Measurements from ENCODE around the gene OPA1.

OPA1 gene

GRCh38 chr3:193620650-193621049 lies 27.6 kb downstream of the OPA1 start:
- Histone ChIP-seq H3K27me3 (ENCODE audit: insufficient read depth, low read length, poor library complexity) (no peaks in the 10 kb centered on the region), H3K79me2 (ENCODE audit: insufficient read depth, low read length) (peaks cover 2% of the 10 kb centered on the region; the same call in 1 of the 2 replicates), H3K4me2 (ENCODE audit: insufficient read depth, low read length) (no peak overlapping the region), H3K4me1 (ENCODE audit: insufficient read depth, low read length) (no peaks in the 10 kb centered on the region), H3K27ac (ENCODE audit: low read length) (no peak overlapping the region), H3K9ac (ENCODE audit: low read depth, low read length) (no peak overlapping the region), H3K9me3 (ENCODE audit: insufficient read depth, low read length, severe bottlenecking) (no peaks in the 10 kb centered on the region), H3K36me3 (ENCODE audit: insufficient read depth, low read length) (peaks cover 59% of the 10 kb centered on the region), H3K4me3 (ENCODE audit: low read depth in 1 of 2, low read length in 2 of 2) (no peak overlapping the region), H2AFZ (ENCODE audit: low read depth, low read length) (no peak overlapping the region), H4K20me1 (ENCODE audit: insufficient read depth, low read length) (no peaks in the 10 kb centered on the region)
- ATAC-seq (ENCODE audit: insufficient read depth, low read depth) (no peak), DNase-seq (no peak)
- no peak for TF ChIP-seq EZH2 (IDR thresholded peaks at IDR 0.05; ENCODE audit: borderline replicate concordance, low read depth, low read length, severe bottlenecking)
- TF ChIP-seq CTCF (IDR thresholded peaks at IDR 0.05; ENCODE audit: borderline replicate concordance, extremely low read depth, low read length, poor library complexity, severe bottlenecking): no peak

DNA sequence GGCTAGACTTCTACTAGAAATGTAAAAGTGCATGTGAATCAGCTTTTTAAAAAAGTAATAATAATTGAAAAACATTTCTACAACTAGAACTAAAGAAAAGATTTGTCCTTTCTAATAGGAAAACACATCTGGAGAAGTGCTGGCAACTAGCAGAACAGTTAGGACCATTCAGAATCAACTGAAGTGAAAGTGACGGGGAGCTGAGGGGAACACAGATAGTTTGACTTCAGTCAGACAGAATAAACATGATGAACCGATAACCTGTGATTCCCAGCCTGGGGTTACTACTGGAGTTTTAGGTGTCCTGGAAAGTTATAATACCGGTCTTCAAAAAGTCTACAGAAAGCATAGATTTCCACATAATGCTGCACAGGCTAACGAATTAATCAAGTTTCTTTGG lies 28.1 kb downstream of the OPA1 start:
- Histone ChIP-seq H4K20me1 (ENCODE audit: insufficient read depth, low read length) (no peaks in the 10 kb centered on the region), H3K79me2 (ENCODE audit: insufficient read depth, low read length) (no peaks in the 10 kb centered on the region; the same call in 1 of the 2 replicates), H3K36me3 (ENCODE audit: insufficient read depth, low read length) (peaks cover 59% of the 10 kb centered on the region), H3K9me3 (ENCODE audit: insufficient read depth, low read length, severe bottlenecking) (no peaks in the 10 kb centered on the region), H3K4me2 (ENCODE audit: insufficient read depth, low read length) (no peak overlapping the region), H3K9ac (ENCODE audit: low read depth, low read length) (no peak overlapping the region), H2AFZ (ENCODE audit: low read depth, low read length) (no peak overlapping the region), H3K27me3 (ENCODE audit: insufficient read depth, low read length, poor library complexity) (no peaks in the 10 kb centered on the region), H3K4me1 (ENCODE audit: insufficient read depth, low read length) (no peaks in the 10 kb centered on the region), H3K4me3 (ENCODE audit: low read depth in 1 of 2, low read length in 2 of 2) (no peak overlapping the region), H3K27ac (ENCODE audit: low read length) (no peak overlapping the region)
- no peak for TF ChIP-seq EZH2 (IDR thresholded peaks at IDR 0.05; ENCODE audit: borderline replicate concordance, low read depth, low read length, severe bottlenecking)
- no peak for DNase-seq
- ATAC-seq (ENCODE audit: insufficient read depth, low read depth): no peak

DNA sequence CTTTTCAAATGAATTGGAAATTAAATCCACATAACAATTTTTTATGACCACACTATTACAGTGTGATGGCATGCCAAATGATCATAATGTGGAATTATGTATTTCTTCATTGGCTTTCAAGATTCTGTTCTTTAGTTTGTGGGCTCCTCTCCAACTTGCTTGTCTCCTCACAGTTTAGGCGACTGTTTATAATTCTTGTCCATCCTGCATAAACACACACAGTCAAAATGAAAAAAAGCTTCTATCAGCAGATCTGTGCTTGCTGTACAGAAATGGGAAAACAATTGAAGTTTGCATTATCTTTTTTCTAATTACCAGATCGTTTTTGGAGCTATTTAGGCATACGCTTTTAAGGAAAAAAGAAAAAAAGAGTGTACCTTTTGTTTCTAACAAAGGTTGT lies 37.0 kb downstream of the OPA1 start:
- DNase-seq (no peak), ATAC-seq (ENCODE audit: insufficient read depth, low read depth) (no peak)
- no peak overlapping the region for H3K4me2 ChIP-seq (ENCODE audit: insufficient read depth, low read length)

DNA sequence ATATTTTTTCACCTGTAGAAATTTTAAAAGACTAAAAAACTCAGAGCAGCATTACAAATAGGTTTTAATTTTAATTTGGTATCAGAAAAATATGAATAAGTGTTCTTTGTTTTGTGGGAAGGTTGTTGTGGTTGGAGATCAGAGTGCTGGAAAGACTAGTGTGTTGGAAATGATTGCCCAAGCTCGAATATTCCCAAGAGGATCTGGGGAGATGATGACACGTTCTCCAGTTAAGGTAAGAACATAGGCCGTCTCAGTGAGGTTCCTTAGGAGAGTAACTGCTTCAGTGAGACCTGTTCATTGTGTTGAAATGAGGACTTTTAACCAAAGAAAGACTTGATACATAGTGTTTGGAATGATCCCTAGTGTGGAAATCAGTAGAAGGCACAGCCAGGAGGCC lies 44.8 kb downstream of the OPA1 start:
- ATAC-seq (ENCODE audit: insufficient read depth, low read depth) (no peak), DNase-seq (no peak)
- no peak overlapping the region for H2AFZ ChIP-seq (ENCODE audit: low read depth, low read length)
- H3K4me3 ChIP-seq (ENCODE audit: low read depth in 1 of 2, low read length in 2 of 2): no peak overlapping the region
- 0 out of 2 replicates have a peak overlapping the region, but pooled peaks have one; percentile 45 for H3K27ac ChIP-seq (ENCODE audit: low read length)
- peaks cover 62% of the 10 kb centered on the region for H3K36me3 ChIP-seq (ENCODE audit: insufficient read depth, low read length)
- no peaks in the 10 kb centered on the region for H3K9me3 ChIP-seq (ENCODE audit: insufficient read depth, low read length, severe bottlenecking)
- H4K20me1 ChIP-seq (ENCODE audit: insufficient read depth, low read length): no peaks in the 10 kb centered on the region
- no peaks in the 10 kb centered on the region for H3K27me3 ChIP-seq (ENCODE audit: insufficient read depth, low read length, poor library complexity)
- no peaks in the 10 kb centered on the region for H3K4me1 ChIP-seq (ENCODE audit: insufficient read depth, low read length)
- H3K4me2 ChIP-seq (ENCODE audit: insufficient read depth, low read length): no peak overlapping the region
- no peak overlapping the region for H3K9ac ChIP-seq (ENCODE audit: low read depth, low read length)
- TF ChIP-seq EZH2 (IDR thresholded peaks at IDR 0.05; ENCODE audit: borderline replicate concordance, low read depth, low read length, severe bottlenecking) (no peak), CTCF (IDR thresholded peaks at IDR 0.05; ENCODE audit: borderline replicate concordance, extremely low read depth, low read length, poor library complexity, severe bottlenecking) (no peak)
- H3K79me2 ChIP-seq (ENCODE audit: insufficient read depth, low read length): no peaks in the 10 kb centered on the region

More for the DNA sequence above, 37.0 kb downstream of the OPA1 start:
- H3K27me3 ChIP-seq (ENCODE audit: insufficient read depth, low read length, poor library complexity): no peaks in the 10 kb centered on the region
- no peaks in the 10 kb centered on the region for H3K4me1 ChIP-seq (ENCODE audit: insufficient read depth, low read length)
- no peaks in the 10 kb centered on the region for H3K9me3 ChIP-seq (ENCODE audit: insufficient read depth, low read length, severe bottlenecking)
- H3K36me3 ChIP-seq (ENCODE audit: insufficient read depth, low read length): peaks cover 37% of the 10 kb centered on the region
- no peak for TF ChIP-seq EZH2 (IDR thresholded peaks at IDR 0.05; ENCODE audit: borderline replicate concordance, low read depth, low read length, severe bottlenecking)
- no peak for TF ChIP-seq CTCF (IDR thresholded peaks at IDR 0.05; ENCODE audit: borderline replicate concordance, extremely low read depth, low read length, poor library complexity, severe bottlenecking)
- H4K20me1 ChIP-seq (ENCODE audit: insufficient read depth, low read length): no peaks in the 10 kb centered on the region
- no peak overlapping the region for H3K9ac ChIP-seq (ENCODE audit: low read depth, low read length)
- H3K27ac ChIP-seq (ENCODE audit: low read length): no peak overlapping the region
- H3K79me2 ChIP-seq (ENCODE audit: insufficient read depth, low read length): no peaks in the 10 kb centered on the region
- H3K4me3 ChIP-seq (ENCODE audit: low read depth in 1 of 2, low read length in 2 of 2): no peak overlapping the region
- H2AFZ ChIP-seq (ENCODE audit: low read depth, low read length): no peak overlapping the region

Measured in DND-41 (cell line).